CD4-positive, alpha-beta memory T cell (primary cell): ENCODE data around the gene TRIM40. TPM values are rescaled to one million over a fixed set of nuclear protein-coding genes. Genes with fewer than 3 reads are reported as not detected.
"Not testable (repeated sequence)": the region's sequence is repeated elsewhere in the genome, so short reads cannot be mapped to it uniquely, and the experiment has no call there.

ENCODE experiments used
- CTCF ChIA-PET: fragments of 350-600 bp; sonication (Branson Sonifier 250); formaldehyde crosslinking; loops from one replicate; lab custom pipeline; 2021; ENCODE audit warnings: inconsistent platforms; ENCODE audit not compliant: partially characterized antibody; lab: Charles Lee
- POLR2A ChIA-PET: fragments of 350-600 bp; sonication (Branson Sonifier 250); formaldehyde crosslinking; loops from one replicate; lab custom pipeline; 2021; ENCODE audit not compliant: partially characterized antibody; lab: Charles Lee
- DNase-seq, 5 donors: peaks; one replicate each; pipeline versions ENCODE4 v3.0.0 to v3.0.0-alpha.2; 2020 to 2022; ENCODE audit warnings: mixed read lengths in 1 of 5
- H3K27ac ChIP-seq: one replicate; pipeline ENCODE4 v1.7.0; 2013; ENCODE audit warnings: low read depth, low read length
- H3K27me3 ChIP-seq: 2 replicates; pipeline ENCODE4 v1.7.0; 2013; ENCODE audit warnings: mild to moderate bottlenecking, low read length, moderate library complexity; ENCODE audit not compliant: insufficient read depth
- H3K36me3 ChIP-seq: 2 replicates; pipeline ENCODE4 v1.7.0; 2013; ENCODE audit warnings: mild to moderate bottlenecking, low read length, moderate library complexity; ENCODE audit not compliant: insufficient read depth
- H3K4me1 ChIP-seq: 2 replicates; pipeline ENCODE4 v1.7.0; 2013; ENCODE audit warnings: mild to moderate bottlenecking, low read length, moderate library complexity; ENCODE audit not compliant: insufficient read depth
- H3K4me3 ChIP-seq, 2 donors: one replicate each; pipeline ENCODE4 v1.7.0; 2013; ENCODE audit warnings: low read length in 2 of 2, mild to moderate bottlenecking in 1 of 2
- H3K9me3 ChIP-seq, 2 donors: one replicate each; pipeline ENCODE4 v1.7.0; 2013; ENCODE audit warnings: low read length in 2 of 2, control low read depth in 1 of 2; ENCODE audit not compliant: control insufficient read depth in 1 of 2
- H3K27ac Mint-ChIP-seq, 7 donors: one replicate each; pipeline ENCODE4 v1.8.0; 2020 to 2021; ENCODE audit warnings: mixed read lengths in 7 of 7, mild to moderate bottlenecking in 6 of 7, inconsistent platforms in 3 of 7, moderate library complexity in 3 of 7
- H3K27me3 Mint-ChIP-seq, 2 donors: one replicate each; pipeline ENCODE4 v1.8.0; 2020 to 2021; ENCODE audit warnings: mixed read lengths in 2 of 2
- H3K36me3 Mint-ChIP-seq, 2 donors: one replicate each; pipeline ENCODE4 v1.8.0; 2020 to 2021; ENCODE audit warnings: mixed read lengths in 2 of 2, inconsistent platforms in 1 of 2, mild to moderate bottlenecking in 1 of 2
- H3K4me1 Mint-ChIP-seq, 4 donors: one replicate each; pipeline ENCODE4 v1.8.0; 2020 to 2021; ENCODE audit warnings: mixed read lengths in 4 of 4, mild to moderate bottlenecking in 1 of 4
- H3K4me3 Mint-ChIP-seq, 8 donors: one replicate each; pipeline ENCODE4 v1.8.0; 2020 to 2021; ENCODE audit warnings: mixed read lengths in 8 of 8, mild to moderate bottlenecking in 7 of 8, moderate library complexity in 6 of 8, inconsistent platforms in 3 of 8
- H3K9me3 Mint-ChIP-seq, 8 donors: one replicate each; pipeline ENCODE4 v1.8.0; 2020 to 2021; ENCODE audit warnings: mixed read lengths in 8 of 8, mild to moderate bottlenecking in 5 of 8, inconsistent platforms in 3 of 8, moderate library complexity in 1 of 8
- intact Hi-C: fragments of 100-400 bp; cut with micrococcal nuclease; formaldehyde crosslinking; loops from one replicate; pipeline ENCODE4 v1.15.1; 2023
- polyA plus RNA-seq, 2 donors: library from polyadenylated mRNA; unstranded; fragments of 300-500 nt; fragmentation: Illumina TruSeq; gene quantifications; one replicate each; pipeline ENCODE4 v1.2.3, GENCODE V29; 2021
- total RNA-seq, 2 experiments: library from RNA; stranded (reverse); gene quantifications; one replicate each; pipeline ENCODE4 v1.2.3, GENCODE V29; 2021

The TRIM40 gene
- total and polyA plus RNA-seq, 4 experiments from 2014 or later = not detected

DNA sequence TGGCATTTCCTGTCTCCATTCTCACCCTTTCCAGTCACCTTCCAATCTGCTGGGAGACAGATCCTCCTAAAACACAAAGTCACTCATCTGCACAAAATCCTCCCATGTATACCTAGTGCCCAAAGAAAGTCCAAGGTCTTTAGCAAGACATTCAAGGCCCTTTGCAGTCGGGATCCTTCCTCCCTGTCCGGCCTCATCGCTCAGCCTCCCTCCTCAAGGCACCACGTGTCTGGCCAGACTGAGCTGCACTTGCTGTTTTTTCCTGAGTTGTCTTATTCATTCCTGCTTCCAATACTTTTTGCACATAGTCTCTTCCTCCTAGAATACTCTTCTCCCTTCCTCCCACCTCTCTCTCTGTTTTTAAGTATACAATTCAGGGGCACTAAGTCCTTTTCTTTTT, 28.8 kb downstream of the TRIM40 start:
- H3K36me3 Mint-ChIP-seq = no peaks in the 10 kb centered on the region
- Histone ChIP-seq H3K27me3 (no peaks in the 10 kb centered on the region), H3K9me3 (no peaks in the 10 kb centered on the region), H3K36me3 (no peaks in the 10 kb centered on the region), H3K27ac (no peak overlapping the region), H3K4me3 (no peak overlapping the region), H3K4me1 (peaks cover 12% of the 10 kb centered on the region)
- DNase-seq = no peak
- H3K27me3 Mint-ChIP-seq = peaks cover 1 to 12% of the 10 kb centered on the region in 2 donors
- H3K27ac Mint-ChIP-seq = no peak overlapping the region
- CTCF ChIA-PET = no interaction called here
- no peaks in the 10 kb centered on the region for H3K9me3 Mint-ChIP-seq
- POLR2A ChIA-PET = no interaction called here
- peaks cover 10 to 21% (median 14%) of the 10 kb centered on the region in 4 donors for H3K4me1 Mint-ChIP-seq
- H3K4me3 Mint-ChIP-seq = peak overlapping the region in 1 of 8 donors; percentile 15
- intact Hi-C loops = no loop called here

DNA sequence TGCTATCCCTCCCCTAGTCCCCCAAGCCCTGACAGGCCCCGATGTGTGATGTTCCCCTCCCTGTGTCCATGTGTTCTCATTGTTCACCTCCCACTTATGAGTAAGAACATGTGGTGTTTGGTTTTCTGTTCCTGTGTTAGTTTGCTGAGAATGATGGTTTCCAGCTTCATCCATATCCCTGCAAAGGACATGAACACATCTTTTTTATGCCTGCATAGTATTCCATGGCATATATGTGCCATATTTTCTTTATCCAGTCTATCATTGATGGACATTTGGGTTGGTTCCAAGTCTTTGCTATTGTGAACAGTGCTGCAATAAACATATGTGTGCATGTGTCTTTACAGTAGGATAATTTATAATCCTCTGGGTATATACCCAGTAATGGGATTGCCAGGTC, 29.3 kb downstream of the TRIM40 start:
- H3K9me3 Mint-ChIP-seq, H3K4me3 ChIP-seq, H3K9me3 ChIP-seq, H3K27ac ChIP-seq, intact Hi-C loops, H3K36me3 Mint-ChIP-seq, H3K27ac Mint-ChIP-seq, CTCF ChIA-PET, H3K36me3 ChIP-seq, H3K27me3 ChIP-seq, DNase-seq, POLR2A ChIA-PET, H3K4me3 Mint-ChIP-seq: not testable (repeated sequence)
- Mint-ChIP-seq H3K27me3 (peaks cover 4 to 13% of the 10 kb centered on the region in 2 donors), H3K4me1 (peaks cover 10 to 21% (median 17%) of the 10 kb centered on the region in 4 donors)
- H3K4me1 ChIP-seq = peaks cover 12% of the 10 kb centered on the region

DNA sequence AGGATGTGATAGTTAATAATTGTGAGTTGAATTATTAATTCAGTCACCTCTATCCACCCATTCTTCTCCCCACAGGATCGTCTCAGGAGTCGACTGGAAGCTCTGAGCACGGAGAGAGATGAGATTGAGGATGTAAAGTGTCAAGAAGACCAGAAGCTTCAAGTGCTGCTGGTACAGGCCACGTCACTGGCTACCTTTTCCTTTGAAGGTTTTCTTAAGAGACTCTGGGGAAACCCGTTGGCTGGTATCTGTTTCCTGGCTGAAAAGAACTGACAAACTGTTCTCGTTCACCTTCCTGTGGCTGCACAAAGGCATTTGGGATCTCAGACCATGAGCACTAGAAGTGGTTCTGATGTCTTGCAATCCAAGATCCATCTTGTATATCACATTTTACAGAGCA, 31.2 kb downstream of the TRIM40 start:
- intact Hi-C loops = no loop called here
- H3K27me3 ChIP-seq = peaks cover 5% of the 10 kb centered on the region
- Mint-ChIP-seq H3K36me3 (no peaks in the 10 kb centered on the region), H3K9me3 (no peaks in the 10 kb centered on the region), H3K27ac (peak overlapping the region in 1 of 7 donors; percentile 43), H3K27me3 (peaks cover 17 to 27% of the 10 kb centered on the region in 2 donors), H3K4me3 (no peak overlapping the region), H3K4me1 (peaks cover 10 to 24% (median 18%) of the 10 kb centered on the region in 4 donors)
- peak in 3 of 5 donors; percentile 13 to 32 (median 22) for DNase-seq
- POLR2A ChIA-PET = no interaction called here
- peaks cover 12% of the 10 kb centered on the region for H3K4me1 ChIP-seq
- CTCF ChIA-PET = interaction anchor here (0.6 kb wide), 1 partner anchor 166 kb away, joined by 3 read pairs; no protein-coding TSS in a partner anchor
- H3K4me3 ChIP-seq = no peak overlapping the region
- no peak overlapping the region for H3K27ac ChIP-seq
- no peaks in the 10 kb centered on the region for H3K36me3 ChIP-seq
- no peaks in the 10 kb centered on the region for H3K9me3 ChIP-seq

DNA sequence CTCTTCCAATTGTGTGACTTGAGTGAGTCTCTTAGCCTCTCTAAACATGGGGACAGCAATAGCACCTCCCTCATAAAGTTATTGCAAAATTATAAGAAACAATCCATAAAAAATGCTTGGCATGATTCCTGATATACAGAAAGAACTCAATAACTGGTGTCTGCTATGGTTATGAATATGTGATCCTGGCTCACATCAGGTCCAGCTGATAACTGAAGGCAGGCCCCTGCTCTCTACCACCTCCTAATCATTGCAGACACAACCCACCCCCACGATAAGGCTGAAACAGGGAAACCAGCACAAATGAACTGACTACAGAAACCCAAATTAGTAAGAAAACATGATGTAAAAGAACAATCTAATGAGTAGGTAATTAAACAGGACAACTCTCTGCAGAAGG, 32.8 kb downstream of the TRIM40 start:
- Histone ChIP-seq H3K36me3 (no peaks in the 10 kb centered on the region), H3K4me3 (no peak overlapping the region), H3K4me1 (peaks cover 7% of the 10 kb centered on the region), H3K27me3 (peaks cover 15% of the 10 kb centered on the region), H3K9me3 (no peaks in the 10 kb centered on the region), H3K27ac (no peak overlapping the region)
- Mint-ChIP-seq H3K27me3 (peaks cover 24 to 33% of the 10 kb centered on the region in 2 donors), H3K4me3 (no peak overlapping the region), H3K9me3 (no peaks in the 10 kb centered on the region), H3K27ac (no peak overlapping the region), H3K36me3 (no peaks in the 10 kb centered on the region), H3K4me1 (peaks cover 3 to 16% (median 11%) of the 10 kb centered on the region in 4 donors)
- no peak for DNase-seq
- intact Hi-C loops = no loop called here
- ChIA-PET CTCF (interaction anchor here (1.3 kb wide), 1 partner anchor 38 kb away, joined by 4 read pairs; no protein-coding TSS in a partner anchor), POLR2A (no interaction called here)

DNA sequence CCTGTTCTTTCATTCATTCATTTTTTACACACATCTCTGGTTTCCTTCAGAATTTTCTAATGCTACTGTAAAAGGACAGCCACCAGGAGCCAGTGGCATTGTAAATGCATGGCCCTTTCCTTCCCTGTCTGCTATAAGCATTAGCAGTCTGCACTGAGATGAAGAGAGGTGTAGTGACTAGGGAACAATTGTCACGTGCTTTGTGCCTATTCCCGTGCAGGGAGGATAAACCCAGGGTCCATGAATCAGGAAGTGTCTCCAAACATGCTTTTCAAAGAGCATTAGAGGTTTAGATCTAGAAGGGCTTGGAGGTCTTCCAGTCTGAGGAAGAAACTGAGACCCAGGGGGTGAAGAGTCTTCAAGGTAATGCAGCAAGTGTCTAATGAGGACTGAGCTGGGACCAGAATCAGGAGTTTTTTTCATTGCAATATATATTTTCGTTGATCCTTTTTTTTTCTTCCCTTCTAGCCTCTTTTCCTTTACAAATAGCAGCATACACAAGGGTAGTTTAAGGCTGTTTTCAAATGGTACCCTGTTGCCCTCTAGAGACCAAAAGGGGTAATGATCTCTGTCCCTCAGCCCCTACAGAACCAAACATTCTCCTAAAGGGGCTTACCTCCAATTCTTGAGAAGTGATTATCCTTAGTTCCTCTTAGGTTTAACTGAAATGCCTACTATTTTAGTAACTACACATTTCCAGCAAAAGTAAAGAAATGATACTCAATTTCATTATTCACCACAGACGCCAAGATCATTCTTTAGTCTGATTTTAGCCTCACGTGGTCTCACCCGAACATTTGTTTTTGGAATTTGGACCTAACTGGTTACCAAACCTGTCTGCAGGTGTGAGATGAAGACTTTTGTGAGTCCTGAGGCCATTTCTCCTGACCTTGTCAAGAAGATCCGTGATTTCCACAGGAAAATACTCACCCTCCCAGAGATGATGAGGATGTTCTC, 34.0 kb downstream of the TRIM40 start:
- CTCF ChIA-PET = interaction anchor here (0.9 to 1.0 kb wide), 2 partner anchors 16 to 68 kb away, joined by 3 read pairs; no protein-coding TSS in a partner anchor
- Histone ChIP-seq H3K4me3 (no peak overlapping the region), H3K9me3 (no peaks in the 10 kb centered on the region), H3K36me3 (no peaks in the 10 kb centered on the region), H3K27me3 (peaks cover 15% of the 10 kb centered on the region), H3K4me1 (peaks cover 7% of the 10 kb centered on the region), H3K27ac (no peak overlapping the region)
- Mint-ChIP-seq H3K36me3 (no peaks in the 10 kb centered on the region), H3K27me3 (peaks cover 26 to 36% of the 10 kb centered on the region in 2 donors), H3K4me1 (peaks cover 3 to 16% (median 11%) of the 10 kb centered on the region in 4 donors), H3K4me3 (no peak overlapping the region), H3K27ac (no peak overlapping the region), H3K9me3 (no peaks in the 10 kb centered on the region)
- POLR2A ChIA-PET = no interaction called here
- intact Hi-C loops = loop anchor here (1.0 kb wide), 1 partner anchor 67 kb away; no protein-coding TSS in a partner anchor
- DNase-seq = peak in 4 of 5 donors; percentile 26 to 35 (median 32)

DNA sequence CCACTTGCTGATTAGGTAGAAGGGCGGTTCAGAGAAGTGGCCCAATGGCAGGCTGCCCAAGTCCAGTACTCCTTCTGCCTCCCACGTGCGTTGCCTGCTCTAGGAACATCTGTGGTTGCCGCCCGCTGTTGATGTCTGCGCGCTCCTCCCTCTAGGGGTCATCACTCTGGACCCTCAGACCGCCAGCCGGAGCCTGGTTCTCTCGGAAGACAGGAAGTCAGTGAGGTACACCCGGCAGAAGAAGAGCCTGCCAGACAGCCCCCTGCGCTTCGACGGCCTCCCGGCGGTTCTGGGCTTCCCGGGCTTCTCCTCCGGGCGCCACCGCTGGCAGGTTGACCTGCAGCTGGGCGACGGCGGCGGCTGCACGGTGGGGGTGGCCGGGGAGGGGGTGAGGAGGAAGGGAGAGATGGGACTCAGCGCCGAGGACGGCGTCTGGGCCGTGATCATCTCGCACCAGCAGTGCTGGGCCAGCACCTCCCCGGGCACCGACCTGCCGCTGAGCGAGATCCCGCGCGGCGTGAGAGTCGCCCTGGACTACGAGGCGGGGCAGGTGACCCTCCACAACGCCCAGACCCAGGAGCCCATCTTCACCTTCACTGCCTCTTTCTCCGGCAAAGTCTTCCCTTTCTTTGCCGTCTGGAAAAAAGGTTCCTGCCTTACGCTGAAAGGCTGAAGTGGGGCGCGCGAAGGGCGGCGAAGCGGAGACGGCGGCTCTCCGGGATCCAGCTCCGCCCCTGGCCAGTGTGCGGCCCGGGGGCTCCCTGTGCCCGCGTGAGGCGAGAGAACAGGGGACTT, 35.9 kb downstream of the TRIM40 start:
- no peak overlapping the region for H3K27ac Mint-ChIP-seq

More for the DNA sequence above, 35.9 kb downstream of the TRIM40 start:
- ChIA-PET CTCF (interaction anchor here (1.0 to 1.4 kb wide), 3 partner anchors 8 to 68 kb away, joined by 4 read pairs; no protein-coding TSS in a partner anchor), POLR2A (no interaction called here)
- Histone ChIP-seq H3K4me1 (peaks cover 7% of the 10 kb centered on the region), H3K27me3 (peaks cover 15% of the 10 kb centered on the region), H3K27ac (no peak overlapping the region), H3K36me3 (no peaks in the 10 kb centered on the region), H3K4me3 (no peak overlapping the region), H3K9me3 (no peaks in the 10 kb centered on the region)
- no peaks in the 10 kb centered on the region for H3K9me3 Mint-ChIP-seq
- peaks cover 32 to 52% of the 10 kb centered on the region in 2 donors for H3K27me3 Mint-ChIP-seq
- intact Hi-C loops = no loop called here
- H3K4me1 Mint-ChIP-seq = peaks cover 3 to 14% (median 9%) of the 10 kb centered on the region in 4 donors
- no peak for DNase-seq
- peak overlapping the region in 5 of 8 donors; percentile 21 to 43 (median 36) for H3K4me3 Mint-ChIP-seq
- no peaks in the 10 kb centered on the region for H3K36me3 Mint-ChIP-seq
